Mesenteric fat pad (tissue), 1 donor: Measurements from ENCODE around the gene LGALS9C. TPM values are rescaled to one million over a fixed set of nuclear protein-coding genes. Genes with fewer than 3 reads are reported as not detected.
"Not testable (repeated sequence)": the region's sequence is repeated elsewhere in the genome, so short reads cannot be mapped to it uniquely, and the experiment has no call there.

Source experiments
- DNase-seq: peaks from one replicate; pipeline ENCODE4 v3.0.0-alpha.2; 2020; ENCODE audit warnings: low spot score
- long read RNA-seq: library from polyadenylated mRNA; unstranded; transcript quantifications from one replicate; pipeline ENCODE4 v2.0.0, GENCODE V29; 2020
- total RNA-seq: library from RNA; stranded (reverse); fragmentation: NEBNext Ultra II Directional; extraction: Animal tissue kit (Norgen Biotek cat#: 25700); gene quantifications from one replicate; pipeline ENCODE4 v1.2.1, GENCODE V29; 2021
- donor health status: DM: yes; HTN: yes; CAD: no.

Gene LGALS9C
- total RNA-seq: not detected
- long read RNA-seq: 0 reads

- DNase-seq: not testable (repeated sequence)
Measured at GRCh38 chr17:18476508-18477308, at the start of gene LGALS9C. Gene LGALS9C, plus strand, starts transcription at chr17:18476789. Its CDS starts 66 bp downstream, at chr17:18476855.

DNA sequence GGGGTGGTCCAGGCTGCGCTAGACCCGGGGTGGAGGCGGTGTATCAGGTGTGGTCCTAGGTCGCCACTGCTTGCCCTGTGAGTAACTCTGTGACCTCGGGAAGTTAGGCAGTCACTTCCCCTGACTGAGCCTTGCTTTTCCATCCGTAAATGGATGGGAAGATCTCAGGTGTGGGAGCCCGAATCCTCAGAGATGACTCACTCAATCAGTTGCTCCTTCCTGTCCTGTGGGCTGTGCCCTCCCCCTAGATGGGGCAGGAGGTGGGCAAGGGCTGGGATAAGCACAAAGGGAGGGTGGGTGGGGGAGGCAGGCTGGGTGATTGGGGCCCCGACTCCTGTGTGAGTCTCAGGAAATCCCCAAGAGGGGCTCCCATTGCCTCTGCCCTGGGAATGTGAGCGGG lies 44.4 kb upstream of the LGALS9C start:
- not testable (repeated sequence) for DNase-seq

DNA sequence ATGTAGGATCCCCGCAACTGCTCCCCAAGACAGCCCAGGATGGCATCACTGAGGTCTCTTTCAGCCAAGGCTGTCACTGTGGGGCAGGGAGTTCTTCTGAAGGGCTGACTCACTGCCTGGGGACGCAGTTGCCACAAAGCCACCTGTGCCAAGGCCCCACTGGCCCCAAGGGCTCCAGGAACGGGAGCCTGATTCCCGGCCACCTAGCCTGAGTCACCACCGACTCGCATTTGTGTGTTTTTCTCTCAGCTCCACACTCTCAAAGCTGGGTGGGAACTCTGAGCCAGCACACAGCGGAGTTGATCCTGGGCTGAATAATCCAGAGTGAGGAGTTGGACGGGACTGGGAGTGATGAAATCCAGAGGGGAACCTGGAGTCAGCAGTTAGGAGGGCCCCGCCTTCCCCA lies 37.1 kb upstream of the LGALS9C start:
- DNase-seq: not testable (repeated sequence)

GRCh38 chr17:18442093-18442492 lies 34.5 kb upstream of the LGALS9C start:
- DNase-seq: not testable (repeated sequence)

GRCh38 chr17:18442532-18442931 lies 34.1 kb upstream of the LGALS9C start:
- not testable (repeated sequence) for DNase-seq

GRCh38 chr17:18447476-18448205 lies 28.9 kb upstream of the LGALS9C start:
- not testable (repeated sequence) for DNase-seq

- not testable (repeated sequence) for DNase-seq
Measured at GRCh38 chr17:18448311-18448710, 28.3 kb upstream of the LGALS9C start.

DNA sequence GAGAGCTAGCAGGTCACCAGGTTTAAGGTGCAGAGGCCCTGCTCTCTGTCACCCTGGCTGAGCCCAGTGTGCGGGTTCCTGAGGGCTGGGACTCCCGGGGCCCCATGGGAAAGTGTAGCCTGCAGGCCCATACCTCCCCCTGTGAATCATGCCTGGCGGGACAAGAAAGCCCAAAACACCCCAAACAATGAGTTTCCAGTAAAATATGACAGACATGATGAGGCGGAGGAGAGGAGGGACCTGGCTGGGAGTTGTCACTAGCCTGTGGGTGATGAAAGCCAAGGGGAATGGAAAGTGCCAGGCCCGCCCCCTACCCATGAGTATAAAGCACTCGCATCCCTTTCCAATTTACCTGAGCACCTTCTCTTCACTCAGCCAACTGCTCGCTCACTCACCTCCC lies 26.8 kb upstream of the LGALS9C start:
- DNase-seq: not testable (repeated sequence)

DNA sequence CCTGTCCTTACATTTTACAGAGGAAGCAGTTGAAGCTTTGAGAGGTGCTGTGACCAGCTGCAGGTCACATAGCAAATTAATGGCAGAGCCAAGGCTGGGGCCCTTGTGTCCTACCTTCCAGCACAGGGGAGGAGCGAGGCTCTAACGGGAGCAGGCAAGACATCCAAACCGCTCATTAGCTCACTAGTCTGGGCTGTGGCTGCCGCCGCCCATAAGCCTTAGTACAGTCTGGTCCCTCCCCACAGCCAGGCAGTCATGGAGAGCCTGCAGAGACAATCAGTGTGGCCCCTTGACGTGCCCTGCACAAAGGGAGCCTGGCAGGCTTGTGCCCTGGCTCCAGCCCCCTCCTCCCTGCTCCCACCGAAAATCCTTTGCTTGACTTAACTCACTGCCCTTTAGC lies 25.6 kb upstream of the LGALS9C start:
- DNase-seq: not testable (repeated sequence)

DNA sequence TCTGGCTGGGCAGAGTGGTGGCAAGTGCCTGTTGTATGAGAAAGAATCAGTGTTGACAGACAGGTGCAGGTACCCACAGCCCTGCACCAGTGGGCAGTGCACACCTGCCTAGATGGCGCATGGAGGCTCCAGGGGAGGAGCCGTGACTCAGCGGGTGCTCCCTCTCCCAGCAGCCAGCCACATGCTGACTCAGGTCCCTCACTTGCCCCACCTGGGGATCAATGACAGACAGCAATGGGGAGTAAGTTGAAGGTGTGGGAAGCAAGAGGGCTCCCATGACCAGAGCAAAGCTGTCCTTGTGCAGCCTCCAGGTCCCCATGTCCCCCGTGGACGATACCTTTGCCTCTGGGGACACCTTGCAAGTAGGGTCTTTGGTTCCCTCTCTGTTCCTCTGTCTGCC lies 24.6 kb upstream of the LGALS9C start:
- DNase-seq: not testable (repeated sequence)

- not testable (repeated sequence) for DNase-seq
Measured at GRCh38 chr17:18459035-18459434, 17.6 kb upstream of the LGALS9C start.

DNA sequence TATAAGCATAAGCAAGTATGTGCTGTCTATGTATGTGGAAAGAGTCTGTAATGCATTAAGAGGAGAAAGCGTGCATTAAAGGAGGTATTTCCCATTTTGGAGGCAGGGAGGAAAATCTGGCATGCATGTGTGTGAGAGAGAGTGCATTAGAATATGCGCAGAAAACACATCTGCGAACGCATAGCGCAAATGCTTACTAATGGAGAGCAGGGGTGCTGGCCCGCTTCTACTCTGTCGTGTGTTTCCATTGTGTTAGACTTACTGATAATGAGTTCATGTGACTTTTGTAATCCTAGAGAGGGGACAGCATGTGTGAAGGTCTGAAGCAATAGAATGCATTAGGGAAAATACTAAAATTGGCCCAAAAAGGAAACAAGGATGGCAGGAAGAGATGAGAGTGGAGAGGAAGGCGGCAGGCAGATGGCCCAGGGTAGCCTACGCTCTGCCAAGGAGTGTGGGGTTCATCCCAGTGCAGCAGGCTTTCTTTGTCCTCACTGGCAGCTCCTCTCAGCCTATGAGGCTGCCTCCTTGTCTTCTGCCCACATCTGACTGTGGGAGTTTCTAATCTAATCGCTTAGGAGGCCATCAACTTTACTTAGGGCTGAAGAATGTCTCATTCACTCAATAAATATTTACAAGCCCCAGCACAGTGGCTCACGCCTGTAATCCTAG lies 12.6 kb upstream of the LGALS9C start:
- DNase-seq: not testable (repeated sequence)

- DNase-seq: not testable (repeated sequence)
Measured at GRCh38 chr17:18466250-18466983, 10.2 kb upstream of the LGALS9C start.

DNA sequence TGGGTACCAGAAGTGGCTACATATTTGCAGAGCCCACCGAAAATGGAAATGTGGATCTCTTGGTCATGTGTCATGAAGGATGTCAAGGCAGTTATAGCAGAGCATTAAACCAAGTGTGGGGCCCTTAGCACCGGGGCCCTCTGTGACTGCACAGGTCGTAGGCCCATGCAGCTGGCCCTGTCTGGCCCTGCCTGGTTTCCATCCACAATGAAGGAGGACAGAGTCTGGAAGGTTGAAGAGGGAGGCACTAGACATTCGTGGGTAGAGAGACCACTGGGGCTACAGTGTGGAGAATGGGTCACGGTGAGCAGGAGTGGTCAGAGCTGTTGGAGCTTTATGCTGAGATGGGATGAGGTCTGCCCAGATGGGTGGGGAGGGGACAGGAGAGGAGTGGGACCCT lies 9.6 kb upstream of the LGALS9C start:
- not testable (repeated sequence) for DNase-seq

- not testable (repeated sequence) for DNase-seq
Measured at GRCh38 chr17:18468472-18469171, 8.0 kb upstream of the LGALS9C start.

GRCh38 chr17:18469837-18470236 lies 6.8 kb upstream of the LGALS9C start:
- DNase-seq: not testable (repeated sequence)

DNA sequence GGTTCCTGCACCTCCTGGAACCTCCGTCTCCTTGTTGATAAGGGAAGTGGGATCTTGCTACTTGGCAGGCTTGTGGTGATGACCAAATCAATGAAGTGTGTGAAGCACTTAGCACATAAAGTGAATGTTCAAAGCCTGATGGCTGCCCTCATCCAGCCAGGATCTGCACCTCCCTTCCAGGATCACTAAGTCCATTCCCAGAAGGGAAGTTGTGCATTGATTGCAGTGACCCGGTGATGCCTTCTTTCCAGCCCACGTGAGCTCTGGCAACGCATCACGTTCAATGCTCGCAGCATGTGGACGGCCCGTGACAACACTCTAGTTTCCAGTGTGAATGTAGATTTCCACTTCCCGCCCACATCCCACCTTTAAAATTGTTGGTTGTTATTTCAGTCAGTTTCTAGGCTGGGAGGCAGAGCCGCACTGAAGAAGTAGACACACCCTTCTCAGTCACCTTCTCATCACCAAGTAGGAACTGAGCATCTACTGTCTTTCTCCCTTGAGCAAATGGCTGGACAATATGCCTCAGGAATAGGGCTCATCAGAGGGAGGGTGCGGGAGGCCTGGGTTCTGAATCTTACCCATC lies 6.2 kb upstream of the LGALS9C start:
- not testable (repeated sequence) for DNase-seq

GRCh38 chr17:18473967-18474366 lies 2.6 kb upstream of the LGALS9C start:
- DNase-seq: not testable (repeated sequence)

GRCh38 chr17:18474754-18475153 lies 1.8 kb upstream of the LGALS9C start:
- not testable (repeated sequence) for DNase-seq

DNA sequence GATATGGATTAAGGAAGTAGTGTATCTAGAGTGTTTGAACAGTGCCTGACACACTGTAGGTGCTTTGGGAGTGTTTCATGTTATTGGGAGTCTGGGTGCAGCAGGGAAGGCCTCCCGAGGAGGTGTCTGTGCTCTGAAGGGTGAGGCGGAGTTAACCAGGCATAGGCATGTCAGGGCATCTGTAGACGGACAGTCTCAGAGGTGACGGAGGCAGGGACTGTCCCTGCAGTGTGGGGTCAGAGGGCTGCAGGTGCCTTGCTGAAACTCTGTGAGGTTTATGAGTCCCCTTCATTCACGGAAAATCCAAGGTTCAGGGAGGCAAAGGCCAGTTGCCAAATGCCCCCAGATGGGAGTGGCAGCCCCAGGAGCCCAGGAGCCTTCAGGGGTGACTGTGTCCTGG lies 778 bp downstream of the LGALS9C start:
- not testable (repeated sequence) for DNase-seq
